T-helper 2 cell treated with Interferon-gamma antibody and Interleukin-4, amounts not matched to agents 5 μg/mL and 100 μg/mL, for 36 hours (primary cell): Measurements from ENCODE around the gene ITLN1.

ENCODE experiments used
- DNase-seq: peaks from one replicate; pipeline ENCODE4 v3.0.0; 2021; ENCODE audit warnings: low spot score
- H3K27ac Mint-ChIP-seq: one replicate; pipeline ENCODE4 v1.8.0; 2021; ENCODE audit warnings: mild to moderate bottlenecking, mixed read lengths
- H3K27me3 Mint-ChIP-seq: one replicate; pipeline ENCODE4 v1.8.0; 2021; ENCODE audit warnings: low read depth, mixed read lengths
- H3K36me3 Mint-ChIP-seq: one replicate; pipeline ENCODE4 v1.8.0; 2021; ENCODE audit warnings: low read depth, mixed read lengths
- H3K4me1 Mint-ChIP-seq: one replicate; pipeline ENCODE4 v1.8.0; 2021; ENCODE audit warnings: low read depth, mixed read lengths
- H3K4me3 Mint-ChIP-seq: one replicate; pipeline ENCODE4 v1.8.0; 2022; ENCODE audit warnings: mild to moderate bottlenecking, moderate library complexity, mixed read lengths
- H3K9me3 Mint-ChIP-seq: one replicate; pipeline ENCODE4 v1.8.0; 2021; ENCODE audit warnings: mixed read lengths

Gene ITLN1

GRCh38 chr1:160835751-160836150, 49.2 kb downstream of the ITLN1 start:
- Mint-ChIP-seq H3K9me3 (no peaks in the 10 kb centered on the region), H3K27me3 (no peaks in the 10 kb centered on the region), H3K27ac (peak overlapping the region; percentile 89), H3K4me1 (peaks cover 49% of the 10 kb centered on the region), H3K4me3 (peak overlapping the region; percentile 3), H3K36me3 (peaks cover 2% of the 10 kb centered on the region)
- no peak for DNase-seq

GRCh38 chr1:160834945-160835565, 49.9 kb downstream of the ITLN1 start:
- peaks cover 2% of the 10 kb centered on the region for H3K36me3 Mint-ChIP-seq

GRCh38 chr1:160830321-160831153, 54.4 kb downstream of the ITLN1 start:
- Mint-ChIP-seq H3K4me3 (no peak overlapping the region), H3K9me3 (no peaks in the 10 kb centered on the region), H3K27me3 (peaks cover 4% of the 10 kb centered on the region), H3K36me3 (no peaks in the 10 kb centered on the region), H3K4me1 (peaks cover 13% of the 10 kb centered on the region), H3K27ac (no peak overlapping the region)
- DNase-seq: peak; percentile 50

More at GRCh38 chr1:160834945-160835565, 49.9 kb downstream of the ITLN1 start:
- H3K27ac Mint-ChIP-seq: no peak overlapping the region
- H3K27me3 Mint-ChIP-seq: no peaks in the 10 kb centered on the region
- H3K9me3 Mint-ChIP-seq: no peaks in the 10 kb centered on the region
- H3K4me3 Mint-ChIP-seq: no peak overlapping the region
- H3K4me1 Mint-ChIP-seq: peaks cover 49% of the 10 kb centered on the region
- no peak for DNase-seq

- no peaks in the 10 kb centered on the region for H3K9me3 Mint-ChIP-seq
- H3K27me3 Mint-ChIP-seq: peaks cover 4% of the 10 kb centered on the region
- H3K4me1 Mint-ChIP-seq: peaks cover 6% of the 10 kb centered on the region
- H3K36me3 Mint-ChIP-seq: no peaks in the 10 kb centered on the region
- no peak for DNase-seq
- no peak overlapping the region for H3K4me3 Mint-ChIP-seq
- H3K27ac Mint-ChIP-seq: no peak overlapping the region
Measured at GRCh38 chr1:160829766-160830165, 55.2 kb downstream of the ITLN1 start.

GRCh38 chr1:160827418-160827817, 57.6 kb downstream of the ITLN1 start:
- H3K4me1 Mint-ChIP-seq: no peaks in the 10 kb centered on the region
- H3K27ac Mint-ChIP-seq: no peak overlapping the region
- H3K27me3 Mint-ChIP-seq: peaks cover 4% of the 10 kb centered on the region
- no peaks in the 10 kb centered on the region for H3K9me3 Mint-ChIP-seq
- H3K4me3 Mint-ChIP-seq: no peak overlapping the region
- no peaks in the 10 kb centered on the region for H3K36me3 Mint-ChIP-seq
- DNase-seq: no peak

- no peak for DNase-seq
- no peak overlapping the region for H3K27ac Mint-ChIP-seq
- peaks cover 4% of the 10 kb centered on the region for H3K27me3 Mint-ChIP-seq
- H3K9me3 Mint-ChIP-seq: no peaks in the 10 kb centered on the region
- H3K4me1 Mint-ChIP-seq: no peaks in the 10 kb centered on the region
- no peak overlapping the region for H3K4me3 Mint-ChIP-seq
- no peaks in the 10 kb centered on the region for H3K36me3 Mint-ChIP-seq
Measured at GRCh38 chr1:160826546-160826945, 58.4 kb downstream of the ITLN1 start.
